Activated gamma-delta T cell treated with Interleukin-2 at 50 U/mL for 16 hours (primary cell): ENCODE results near the gene IZUMO1.
"Not testable (repeated sequence)": the region's sequence is repeated elsewhere in the genome, so short reads cannot be mapped to it uniquely, and the experiment has no call there.

Source experiments
- DNase-seq: peaks from one replicate; pipeline ENCODE4 v3.0.0-alpha.2; 2020

The IZUMO1 gene

DNA sequence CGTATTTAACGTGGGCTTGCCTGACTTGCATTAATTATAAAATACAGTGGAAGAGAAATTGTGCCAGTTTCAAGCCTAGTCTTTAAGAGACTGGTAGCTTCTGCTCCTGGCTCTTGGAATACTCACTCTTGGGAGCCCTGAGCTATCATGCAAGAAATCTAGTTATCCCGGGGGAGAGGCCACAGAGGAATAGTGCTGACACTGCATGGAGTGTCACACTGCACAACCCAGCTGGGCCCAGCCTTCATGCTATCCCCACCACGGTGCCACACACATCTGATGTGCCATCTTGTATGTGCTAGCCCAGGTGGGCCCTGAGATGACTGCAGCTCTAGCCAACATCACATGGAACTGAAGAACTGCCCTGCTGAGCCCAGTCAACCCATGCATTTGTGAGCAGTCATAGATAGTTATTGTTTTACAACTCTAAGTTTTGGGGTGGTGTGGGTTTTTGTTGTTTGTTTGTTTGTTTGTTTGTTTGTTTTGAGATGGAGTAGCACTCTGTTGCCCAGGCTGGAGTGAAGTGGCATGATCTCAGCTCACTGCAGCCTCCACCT is 35.5 kb downstream of the IZUMO1 start:
- no peak for DNase-seq

DNA sequence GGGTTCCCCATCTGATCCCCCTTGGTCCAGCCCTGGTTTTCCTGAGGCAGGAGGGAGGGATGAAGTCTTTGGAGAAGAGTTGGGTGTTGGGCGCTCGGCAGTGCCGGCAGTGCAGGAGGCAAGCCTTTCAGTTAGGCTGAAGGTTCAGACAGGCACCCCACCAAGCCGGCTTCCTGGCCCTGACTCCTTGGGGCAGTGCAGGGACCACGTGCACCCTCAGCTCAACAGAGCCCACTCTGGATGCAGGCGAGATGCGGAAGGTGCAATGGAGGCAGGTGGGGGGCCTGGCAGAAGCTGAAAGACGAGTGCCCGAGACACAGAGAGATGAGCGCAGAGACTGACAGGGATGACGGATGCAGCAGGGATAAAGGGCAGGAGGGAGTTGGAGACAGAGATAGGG is 38.2 kb downstream of the IZUMO1 start:
- no peak for DNase-seq

DNA sequence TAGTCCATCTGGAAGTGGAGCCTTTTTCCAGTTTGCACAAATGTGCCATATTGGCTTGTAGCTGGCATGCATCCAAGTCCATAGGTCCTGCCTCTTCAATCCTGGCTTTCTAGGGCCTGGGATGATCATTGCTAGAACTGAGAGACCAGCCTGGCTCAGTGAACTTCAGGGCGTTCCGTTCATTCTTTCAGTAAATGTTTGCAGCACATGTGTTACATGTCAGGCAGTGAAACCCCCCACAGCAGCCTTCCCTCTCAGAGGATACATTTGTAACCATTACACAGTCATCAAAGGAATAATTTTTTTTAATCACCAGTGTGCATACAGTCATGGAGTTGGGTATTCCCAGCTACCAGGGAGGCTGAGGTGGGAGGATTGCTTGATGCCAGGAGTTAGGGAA is 41.3 kb downstream of the IZUMO1 start:
- no peak for DNase-seq

DNA sequence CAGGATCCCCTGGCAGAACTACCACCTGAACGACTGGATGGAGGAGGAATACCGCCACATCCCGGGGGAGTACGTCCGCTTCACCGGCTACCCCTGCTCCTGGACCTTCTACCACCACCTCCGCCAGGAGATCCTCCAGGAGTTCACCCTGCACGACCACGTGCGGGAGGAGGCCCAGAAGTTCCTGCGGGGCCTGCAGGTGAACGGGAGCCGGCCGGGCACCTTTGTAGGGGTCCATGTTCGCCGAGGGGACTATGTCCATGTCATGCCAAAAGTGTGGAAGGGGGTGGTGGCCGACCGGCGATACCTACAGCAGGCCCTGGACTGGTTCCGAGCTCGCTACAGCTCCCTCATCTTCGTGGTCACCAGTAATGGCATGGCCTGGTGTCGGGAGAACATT is 43.4 kb downstream of the IZUMO1 start:
- DNase-seq: no peak

DNA sequence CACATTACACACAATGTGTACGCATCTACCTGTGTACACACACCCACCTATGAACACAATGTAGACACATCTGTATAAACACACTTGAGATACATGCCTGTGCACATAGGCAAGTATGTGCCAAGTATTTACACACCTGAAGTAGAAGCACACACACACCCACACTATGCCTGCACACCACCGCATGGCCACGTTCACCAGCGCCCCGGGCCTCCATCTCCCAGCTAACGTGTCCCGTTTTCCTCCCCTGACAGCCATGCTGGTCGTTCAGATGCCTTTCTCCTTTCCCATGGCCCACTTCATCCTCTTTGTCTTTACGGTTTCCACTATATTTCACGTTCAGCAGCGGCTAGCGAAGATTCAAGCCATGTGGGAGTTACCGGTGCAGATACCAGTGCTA is 44.0 kb downstream of the IZUMO1 start:
- DNase-seq: no peak

DNA sequence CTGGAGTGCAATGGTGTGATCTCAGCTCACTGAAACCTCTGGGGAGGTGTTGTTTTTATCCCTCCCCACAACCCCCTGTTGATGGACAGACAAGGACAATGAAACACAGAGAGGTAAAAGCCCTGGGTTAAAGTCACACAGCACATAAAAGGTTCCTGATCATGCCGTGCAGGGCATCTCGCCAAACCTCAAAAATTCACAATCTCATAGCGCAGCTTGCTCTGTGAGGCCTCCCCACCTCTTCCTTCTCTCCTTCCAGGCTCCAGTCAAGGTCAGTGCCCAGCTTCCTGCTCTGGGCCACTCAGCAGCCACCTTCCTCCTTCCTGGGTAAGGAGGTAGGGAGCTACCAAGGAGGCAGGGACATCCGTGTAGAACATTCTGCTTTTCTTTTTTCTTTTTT is 48.7 kb downstream of the IZUMO1 start:
- no peak for DNase-seq

DNA sequence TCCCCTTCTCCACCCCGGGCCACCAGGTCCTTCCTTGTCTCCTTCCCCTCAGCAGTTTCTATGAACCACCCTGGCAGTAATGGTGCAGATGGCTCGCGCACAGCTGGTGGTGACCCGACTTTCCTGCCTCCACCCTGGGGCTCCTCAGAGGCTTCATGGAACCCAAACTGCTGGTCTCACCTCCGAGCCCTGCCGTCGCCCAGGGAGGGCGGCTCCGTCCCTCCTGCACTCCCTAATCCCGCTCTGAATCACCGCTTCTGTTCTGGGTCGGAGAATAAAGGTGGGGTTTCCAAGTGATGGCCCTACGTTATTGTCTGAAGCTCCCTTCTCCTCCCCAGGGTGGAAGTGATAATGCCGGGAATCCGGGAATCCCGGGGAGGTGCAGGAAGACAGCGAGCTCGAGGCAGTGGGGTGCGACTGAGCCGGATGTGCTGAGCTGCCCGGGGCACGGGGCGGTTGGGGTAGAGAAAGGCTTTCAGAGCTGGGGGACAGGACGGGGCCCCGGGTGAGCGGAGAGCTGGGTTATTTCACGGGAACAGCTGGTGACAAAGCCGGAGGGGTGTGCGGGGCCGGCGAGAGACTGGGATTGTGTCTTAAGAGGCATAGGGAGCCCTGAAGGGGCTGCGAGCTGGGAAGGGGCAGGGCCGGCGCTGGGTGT is 50.2 kb downstream of the IZUMO1 start:
- no peak for DNase-seq

DNA sequence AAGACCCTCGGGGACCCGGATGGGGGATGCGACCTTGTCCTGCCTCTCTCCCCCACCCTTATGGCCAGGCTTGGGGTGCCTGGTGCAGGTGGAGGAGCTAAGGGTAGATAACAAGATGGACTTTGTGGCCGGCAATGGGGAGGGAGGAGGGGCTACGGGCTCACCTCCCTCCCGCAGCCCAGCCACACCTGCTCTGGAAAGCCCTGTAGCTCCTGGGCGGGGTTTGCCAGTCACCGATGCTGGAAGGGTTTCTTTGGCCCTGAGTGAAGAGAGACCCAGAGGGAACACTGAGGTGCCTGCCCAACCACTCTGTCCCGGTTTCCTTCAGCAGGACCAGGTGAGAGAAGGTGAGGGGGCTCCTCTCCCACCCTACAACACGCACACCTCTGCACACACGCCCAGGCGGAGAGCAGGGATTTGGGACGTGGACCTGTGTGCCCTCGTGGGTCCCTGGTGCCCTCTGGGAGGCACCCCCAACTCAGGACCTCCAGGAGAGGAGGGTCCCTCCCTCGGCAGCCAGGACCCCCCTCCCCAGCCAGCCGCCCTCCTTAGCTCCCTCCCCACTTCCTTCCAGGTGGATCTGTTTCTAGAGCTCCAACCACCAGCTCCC is 50.9 kb downstream of the IZUMO1 start, which contains the start of gene FUT2:
Gene FUT2 (plus strand): TSS at position 229 of the 610 bp plus-strand sequence. CDS start 6,986 bp downstream, outside the sequence.
- no peak for DNase-seq

DNA sequence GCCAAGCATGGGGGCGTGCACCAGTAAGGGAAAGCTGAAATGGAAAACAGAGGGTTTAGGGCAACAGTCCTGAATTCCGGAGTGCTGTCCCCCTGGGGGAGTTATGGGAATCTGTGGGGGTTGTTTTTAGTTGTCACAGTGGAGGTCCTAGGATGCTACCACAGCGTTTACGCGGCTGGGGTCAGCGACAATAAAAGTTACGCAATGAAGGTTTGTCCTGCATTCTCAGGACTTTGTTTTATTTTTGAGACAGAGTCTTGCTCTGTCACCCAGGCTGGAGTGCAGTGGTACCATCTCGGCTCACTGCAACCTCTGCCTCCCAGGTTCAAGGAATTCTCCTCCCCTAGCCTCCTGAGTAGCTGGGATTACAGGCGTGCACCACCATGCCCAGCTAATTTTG is 53.1 kb downstream of the IZUMO1 start:
- DNase-seq: not testable (repeated sequence)
